Osteoblast (primary cell): ENCODE measurements around the gene FAM120A. TPM values are rescaled to one million over a fixed set of nuclear protein-coding genes. Genes with fewer than 3 reads are reported as not detected.

Experiments
- DNase-seq: peaks from one replicate; pipeline ENCODE4 v3.0.0; 2011; ENCODE audit warnings: low spot score, mixed read lengths; ENCODE audit not compliant: insufficient read length; ENCODE audit errors: missing footprints
- H2AFZ ChIP-seq: 2 replicates; pipeline ENCODE4 v1.6.0; 2011; ENCODE audit warnings: mild to moderate bottlenecking, low read length
- H3K27ac ChIP-seq: 2 replicates; pipeline ENCODE4 v1.5.1; 2011; ENCODE audit warnings: mild to moderate bottlenecking, low read depth, low read length, moderate library complexity
- H3K27me3 ChIP-seq: 2 replicates; pipeline ENCODE4 v1.6.0; 2012; ENCODE audit warnings: mild to moderate bottlenecking, control low read depth, inconsistent platforms, low read length, moderate library complexity; ENCODE audit not compliant: insufficient read depth
- H3K36me3 ChIP-seq: 2 replicates; pipeline ENCODE4 v1.5.1; 2011; ENCODE audit warnings: mild to moderate bottlenecking, low read length, control low read depth, moderate library complexity; ENCODE audit not compliant: insufficient read depth
- H3K4me1 ChIP-seq: 2 replicates; pipeline ENCODE4 v1.5.1; 2011; ENCODE audit warnings: mild to moderate bottlenecking, low read length, control low read depth, moderate library complexity; ENCODE audit not compliant: insufficient read depth
- H3K4me2 ChIP-seq: 2 replicates; pipeline ENCODE4 v1.6.0; 2011; ENCODE audit warnings: mild to moderate bottlenecking, low read length; ENCODE audit not compliant: insufficient read depth
- H3K4me3 ChIP-seq: fragments of 200-600 bp; sonication (generic); 3 replicates; pipeline ENCODE4 v1.5.1; 2012; ENCODE audit warnings: mild to moderate bottlenecking, low read length, inconsistent platforms; ENCODE audit not compliant: insufficient read depth
- H3K79me2 ChIP-seq: 2 replicates; pipeline ENCODE4 v1.6.0; 2012; ENCODE audit warnings: mild to moderate bottlenecking, low read length, control low read depth, inconsistent platforms; ENCODE audit not compliant: insufficient read depth
- H3K9me3 ChIP-seq: 2 replicates; pipeline ENCODE4 v1.5.1; 2011; ENCODE audit warnings: low read depth, low read length, control low read depth
- H4K20me1 ChIP-seq: 2 replicates; pipeline ENCODE4 v1.6.0; 2012; ENCODE audit warnings: mild to moderate bottlenecking, low read length, control low read depth; ENCODE audit not compliant: insufficient read depth
- CTCF ChIP-seq: IDR thresholded peaks from 2 replicates; pipeline ENCODE4 v1.5.1; 2011; ENCODE audit warnings: mild to moderate bottlenecking, low read depth, low read length, moderate library complexity; ENCODE audit errors: extremely low read depth
- total RNA-seq: library from RNA; depleted of rRNA; stranded (reverse); fragments of >200 nt; gene quantifications from 2 replicates; pipeline ENCODE4 v1.2.3, GENCODE V29; 2012

FAM120A gene
- total RNA-seq, 1 donor = 136 TPM

GRCh38 chr9:93533863-93534262 is 82.4 kb downstream of the FAM120A start:
- DNase-seq = no peak
- Histone ChIP-seq H3K4me1 (no peaks in the 10 kb centered on the region), H3K4me2 (no peak overlapping the region), H3K27me3 (no peaks in the 10 kb centered on the region), H3K36me3 (peaks cover 46% of the 10 kb centered on the region), H4K20me1 (peaks cover 4% of the 10 kb centered on the region), H3K79me2 (peaks cover 27% of the 10 kb centered on the region), H2AFZ (no peak overlapping the region), H3K9me3 (no peaks in the 10 kb centered on the region), H3K27ac (no peak overlapping the region), H3K4me3 (no peak overlapping the region)
- TF ChIP-seq CTCF = no peak

- H3K27me3 ChIP-seq = no peaks in the 10 kb centered on the region
- no peak overlapping the region for H3K4me3 ChIP-seq
- no peak for TF ChIP-seq CTCF
- H3K36me3 ChIP-seq = peaks cover 42% of the 10 kb centered on the region
- H3K9me3 ChIP-seq = no peaks in the 10 kb centered on the region
- no peak for DNase-seq
- no peaks in the 10 kb centered on the region for H3K4me1 ChIP-seq
- peaks cover 7% of the 10 kb centered on the region for H4K20me1 ChIP-seq
- H3K27ac ChIP-seq = no peak overlapping the region
- peaks cover 33% of the 10 kb centered on the region for H3K79me2 ChIP-seq
- H2AFZ ChIP-seq = no peak overlapping the region
- H3K4me2 ChIP-seq = no peak overlapping the region
Measured at GRCh38 chr9:93536167-93536566, 84.7 kb downstream of the FAM120A start.

GRCh38 chr9:93536874-93537273 is 85.4 kb downstream of the FAM120A start:
- Histone ChIP-seq H3K4me3 (no peak overlapping the region), H3K9me3 (no peaks in the 10 kb centered on the region), H3K79me2 (peaks cover 33% of the 10 kb centered on the region), H3K4me2 (no peak overlapping the region), H2AFZ (no peak overlapping the region), H3K27ac (no peak overlapping the region), H3K27me3 (no peaks in the 10 kb centered on the region), H3K4me1 (no peaks in the 10 kb centered on the region), H4K20me1 (peaks cover 7% of the 10 kb centered on the region), H3K36me3 (peaks cover 42% of the 10 kb centered on the region)
- no peak for DNase-seq
- TF ChIP-seq CTCF = no peak

- H3K79me2 ChIP-seq = peaks cover 19% of the 10 kb centered on the region
- peaks cover 13% of the 10 kb centered on the region for H4K20me1 ChIP-seq
- TF ChIP-seq CTCF = no peak
Measured at GRCh38 chr9:93540305-93540704, 88.8 kb downstream of the FAM120A start.

More at GRCh38 chr9:93540305-93540704, 88.8 kb downstream of the FAM120A start:
- Histone ChIP-seq H3K4me2 (no peak overlapping the region), H3K9me3 (no peaks in the 10 kb centered on the region), H2AFZ (no peak overlapping the region), H3K27ac (no peak overlapping the region), H3K4me3 (no peak overlapping the region), H3K4me1 (no peaks in the 10 kb centered on the region), H3K27me3 (no peaks in the 10 kb centered on the region), H3K36me3 (peaks cover 41% of the 10 kb centered on the region)
- no peak for DNase-seq
